HG02840 (cell line): ENCODE results near the gene IL37.

ENCODE experiments used
- ATAC-seq: cut with Tn5 transposase; IDR thresholded peaks from one replicate; pipeline ENCODE4 v1.9.1; 2021; ENCODE audit warnings: mild to moderate bottlenecking, moderate library complexity, moderate number of reproducible peaks; ENCODE audit not compliant: unreplicated experiment, low FRiP score

IL37 gene

GRCh38 chr2:112910865-112911264, at the start of gene IL37:
Gene IL37, plus strand, starts transcription at chr2:112911165. Its CDS starts 1,848 bp downstream, at chr2:112913013.
- no peak for ATAC-seq

GRCh38 chr2:112864072-112864471, 46.9 kb upstream of the IL37 start:
- ATAC-seq, result no peak

GRCh38 chr2:112866128-112866835, 44.7 kb upstream of the IL37 start:
- ATAC-seq, result no peak

GRCh38 chr2:112867701-112868631, 43.0 kb upstream of the IL37 start:
- ATAC-seq, result no peak

- no peak for ATAC-seq
Observed at GRCh38 chr2:112869258-112869842, 41.6 kb upstream of the IL37 start.

- ATAC-seq, result no peak
Observed at GRCh38 chr2:112870841-112871835, 39.8 kb upstream of the IL37 start.

GRCh38 chr2:112876257-112876970, 34.6 kb upstream of the IL37 start:
- ATAC-seq, result no peak

GRCh38 chr2:112876971-112877361, 34.0 kb upstream of the IL37 start:
- no peak for ATAC-seq

GRCh38 chr2:112877423-112877822, 33.5 kb upstream of the IL37 start:
- ATAC-seq, result no peak

GRCh38 chr2:112879491-112880041, 31.4 kb upstream of the IL37 start:
- no peak for ATAC-seq

- ATAC-seq, result no peak
Observed at GRCh38 chr2:112880091-112880531, 30.9 kb upstream of the IL37 start.

- no peak for ATAC-seq
Observed at GRCh38 chr2:112880696-112881095, 30.3 kb upstream of the IL37 start.

- ATAC-seq, result no peak
Observed at GRCh38 chr2:112881217-112881985, 29.6 kb upstream of the IL37 start.

- no peak for ATAC-seq
Observed at GRCh38 chr2:112883669-112884068, 27.3 kb upstream of the IL37 start.

- ATAC-seq, result no peak
Observed at GRCh38 chr2:112884869-112885505, 26.0 kb upstream of the IL37 start.

- ATAC-seq, result no peak
Observed at GRCh38 chr2:112885506-112885902, 25.5 kb upstream of the IL37 start.

- ATAC-seq, result no peak
Observed at GRCh38 chr2:112886291-112886690, 24.7 kb upstream of the IL37 start.
